Adrenal gland (tissue), 19 donors: ENCODE data around the gene PIGA. TPM values are rescaled to one million over a fixed set of nuclear protein-coding genes. Genes with fewer than 3 reads are reported as not detected.
A peak's percentile ranks its signal among the peaks of the same experiment; 100 is the strongest.

ENCODE experiments used
- DNase-seq, 7 donors: peaks; one replicate each; pipeline ENCODE4 v3.0.0-alpha.2; 2019 to 2020
- H3K27ac ChIP-seq, 5 donors: fragments of 200-600 bp; sonication (generic) in 4 of 5; 1 replicate in 3 of 5; 2 replicates in 2 of 5; pipeline versions ENCODE4 v1.5.1 to v1.8.0; 2016 to 2020; ENCODE audit warnings: mild to moderate bottlenecking in 1 of 5
- H3K27me3 ChIP-seq: fragments of 200-600 bp; 2 replicates; pipeline ENCODE4 v1.8.0; 2021
- H3K36me3 ChIP-seq, 2 donors: fragments of 200-600 bp; replicated peaks in 1 of 2; 1 replicate in 1 of 2; 2 replicates in 1 of 2; pipeline versions ENCODE4 v1.5.1 to v1.8.0; 2018 to 2022
- H3K4me1 ChIP-seq, 2 donors: fragments of 200-600 bp; replicated peaks in 1 of 2; 1 replicate in 1 of 2; 2 replicates in 1 of 2; pipeline versions ENCODE4 v1.5.1 to v1.8.0; 2018 to 2021
- H3K4me3 ChIP-seq, 4 donors: fragments of 200-600 bp; sonication (generic) in 3 of 4; one replicate each; pipeline ENCODE4 v1.5.1; 2016 to 2018
- H3K9me3 ChIP-seq, 3 donors: fragments of 200-600 bp; sonication (generic) in 1 of 3; replicated peaks in 1 of 3; 1 replicate in 2 of 3; 2 replicates in 1 of 3; pipeline versions ENCODE4 v1.5.1 to v1.8.0; 2016 to 2021
- CTCF ChIP-seq, 6 experiments: fragments of 450-650 bp in 4 of 6; fragments of 200-600 bp in 2 of 6; sonication (generic) in 1 of 6; IDR thresholded peaks; 1 replicate in 5 of 6; 2 replicates in 1 of 6; pipeline versions ENCODE4 v1.5.1 to v1.8.0; 2016 to 2021; ENCODE audit warnings: antibody characterized with exemption in 6 of 6, mild to moderate bottlenecking in 2 of 6, moderate library complexity in 1 of 6
- POLR2A ChIP-seq, 2 donors: fragments of 450-650 bp; IDR thresholded peaks; one replicate each; pipeline ENCODE4 v1.6.1; 2017; ENCODE audit warnings: antibody characterized with exemption in 2 of 2, mild to moderate bottlenecking in 2 of 2, moderate library complexity in 1 of 2
- WGBS, 4 donors: extraction: QIAGEN DNeasy Blood & Tissue Kit in 2 of 4; methylation state at CpG; one replicate each; pipeline versions ENCODE4 v1.1.5 to v1.1.7; 2013 to 2017; 5-methylcytosine and 5-hydroxymethylcytosine counted together
- intact Hi-C, 2 donors: fragments of 100-400 bp; cut with DNase I; formaldehyde crosslinking; loops; one replicate each; pipeline versions ENCODE4 v1.14.1 to v1.15.0; 2022 to 2023
- long read RNA-seq, 10 donors: library from polyadenylated mRNA in 3 of 10; unstranded in 2 of 10; stranded (forward) in 1 of 10; transcript quantifications; one replicate each; pipeline ENCODE4 v2.0.0 and lab custom pipeline, GENCODE V29; 2021 to 2026
- polyA plus RNA-seq, 3 donors: library from polyadenylated mRNA; stranded (reverse); fragments of 200-250 nt in 2 of 3; fragments of 350-450 nt in 1 of 3; fragmentation: Illumina TruSeq in 1 of 3; extraction: RNeasy Lipid Tissue Mini Kit (QIAGEN cat#74804) in 1 of 3; gene quantifications; one replicate each; pipeline ENCODE4 v1.2.3, GENCODE V29; 2013 to 2014
- total RNA-seq, 9 donors: library from RNA; depleted of rRNA in 4 of 9; stranded (reverse); fragments of >200 nt in 4 of 9; fragments of 120-200 nt in 1 of 9; fragmentation: NEBNext Ultra II Directional in 1 of 9; extraction: Animal tissue kit (Norgen Biotek cat#: 25700) in 1 of 9; gene quantifications; one replicate each; pipeline versions ENCODE4 v1.1.0 to v1.2.4, GENCODE V29; 2013 to 2023
- donor health status: healthy with polysubstance abuse.
- donor health status: Bipolar disorder and iron deficiency.
- donor health status: DM: yes; HTN: yes; CAD: no.
- donor health status: DM: no; HTN: no; CAD: no.
- donor health status: DM: no; HTN: no; CAD: no.
- donor health status: DM: yes; HTN: yes; CAD: no.

The PIGA gene
- 1 to 10 TPM; 1.1 to 8.8 (median 6.1) TPM for total RNA-seq
- 1 to 10 TPM; 4.2 to 5.7 (median 5.2) TPM for polyA plus RNA-seq
- long read RNA-seq, donor 1, partial matches to known transcripts: 0 of 2 reads
- long read RNA-seq, donor 1, other reads (novel, unspliced or antisense): 0 of 2 reads
- long read RNA-seq, donor 2: 0 reads
- long read RNA-seq, donor 3, partial matches to known transcripts: 0 of 2 reads
- long read RNA-seq, donor 3, other reads (novel, unspliced or antisense): 0 of 2 reads
- long read RNA-seq, donor 4: 0 reads
- long read RNA-seq, donor 5, partial matches to known transcripts: 0 of 1 reads
- long read RNA-seq, donor 5, other reads (novel, unspliced or antisense): 0 of 1 reads
- long read RNA-seq, donor 6, partial matches to known transcripts: 0 of 1 reads
- long read RNA-seq, donor 6, other reads (novel, unspliced or antisense): 1 of 1 reads
- long read RNA-seq, donor 7: 0 reads
- long read RNA-seq, donor 8, partial matches to known transcripts: 0 of 3 reads
- long read RNA-seq, donor 8, other reads (novel, unspliced or antisense): 0 of 3 reads
- long read RNA-seq, donor 9, partial matches to known transcripts: 0 of 1 reads
- long read RNA-seq, donor 9, other reads (novel, unspliced or antisense): 0 of 1 reads
- long read RNA-seq, donor 10, partial matches to known transcripts: 0 of 1 reads
- long read RNA-seq, donor 10, other reads (novel, unspliced or antisense): 0 of 1 reads

DNA sequence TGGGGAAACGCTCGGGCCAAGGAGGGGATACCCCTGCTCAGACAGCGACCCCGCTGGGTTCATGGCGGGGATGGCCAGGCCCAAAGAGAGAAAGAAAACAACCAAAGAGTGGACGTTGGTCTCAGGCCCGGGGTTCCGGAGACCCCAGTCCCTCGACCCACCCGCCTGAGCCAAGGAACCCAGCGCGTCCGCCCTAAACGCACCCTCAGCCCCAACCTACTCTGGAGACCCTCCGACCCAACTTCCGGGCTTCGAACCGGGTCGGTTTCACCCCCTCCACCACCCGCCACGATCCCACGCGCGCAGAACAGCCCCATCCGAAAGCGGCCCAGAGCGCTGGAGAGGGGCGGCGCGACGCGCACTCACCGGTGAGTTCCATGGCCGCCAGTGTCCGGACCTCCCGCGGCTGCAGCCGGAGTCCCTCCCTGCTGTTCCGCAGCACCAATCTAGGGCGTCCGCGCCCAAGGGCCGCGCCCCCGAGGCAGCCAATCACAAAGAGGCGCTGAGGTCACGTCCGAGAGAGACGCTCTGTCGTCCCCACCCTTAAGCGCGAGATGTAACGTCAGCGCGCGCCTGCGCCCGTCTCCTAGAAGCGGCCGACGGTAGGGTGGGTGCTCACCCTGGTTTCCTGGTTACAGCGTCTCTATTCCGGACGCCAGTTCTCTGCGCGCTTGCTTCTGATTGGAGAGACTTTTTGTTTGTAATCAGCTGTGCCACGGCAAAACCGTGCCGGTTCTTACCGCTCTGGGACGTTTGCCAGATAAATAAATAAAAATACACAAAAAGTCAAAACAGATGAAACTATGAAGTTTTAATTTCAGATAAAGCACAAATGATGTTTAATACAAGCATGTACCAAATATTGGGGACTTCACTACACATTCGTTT is at the start of gene PIGA:
Gene PIGA, minus strand, starts transcription at position 389 of the 888 bp plus-strand sequence. CDS start 3,593 bp downstream, outside the sequence.
- Histone ChIP-seq H3K4me3 (peak within 1 kb of the TSS in 3 of 4 donors; percentile 42 to 73 (median 52)), H3K9me3 (no peaks in the 10 kb centered on the region), H3K4me1 (no peaks in the 10 kb centered on the region), H3K27me3 (no peaks in the 10 kb centered on the region), H3K36me3 (peaks cover 0 to 8% of the 10 kb centered on the region in 2 donors), H3K27ac (peak within 1 kb of the TSS in 4 of 5 donors; percentile 69 to 92 (median 76))
- intact Hi-C loops: no loop called here
- TF ChIP-seq CTCF (IDR thresholded peaks at IDR 0.05): no peak
- TF ChIP-seq POLR2A (IDR thresholded peaks at IDR 0.05): peak; percentile 83 to 92
- peak; percentile 94 to 98 (median 96) for DNase-seq
- 0 to 31% (median 12%) methylated on average over 14 to 72 of the region's 72 CpGs for WGBS, 4 donors

- DNase-seq: peak in 4 of 7 donors; percentile 21 to 52 (median 44)
- intact Hi-C loops: no loop called here
- no peaks in the 10 kb centered on the region for H3K36me3 ChIP-seq
- H3K4me1 ChIP-seq: no peaks in the 10 kb centered on the region
- H3K27me3 ChIP-seq: no peaks in the 10 kb centered on the region
- 24 to 40% (median 38%) methylated on average over 2 of the region's 2 CpGs; no CpG with 5 or more reads in 1 of the 4 donors for WGBS, 4 donors
- no peak within 1 kb of the TSS for H3K27ac ChIP-seq
- no peak for TF ChIP-seq CTCF (IDR thresholded peaks at IDR 0.05)
- no peak for TF ChIP-seq POLR2A (IDR thresholded peaks at IDR 0.05)
- no peaks in the 10 kb centered on the region for H3K9me3 ChIP-seq
- no peak within 1 kb of the TSS for H3K4me3 ChIP-seq
Measured at GRCh38 chrX:15384304-15384703, 49.0 kb upstream of the PIGA start, which contains the start of gene VEGFD. TSS of gene VEGFD (minus strand) at chrX:15384413. CDS start at chrX:15383946, 467 bp downstream.

GRCh38 chrX:15382813-15383212 is 47.5 kb upstream of the PIGA start:
- intact Hi-C loops: no loop called here

More at GRCh38 chrX:15382813-15383212, 47.5 kb upstream of the PIGA start:
- Histone ChIP-seq H3K27ac (no peak overlapping the region), H3K4me1 (no peaks in the 10 kb centered on the region), H3K27me3 (no peaks in the 10 kb centered on the region), H3K36me3 (no peaks in the 10 kb centered on the region), H3K9me3 (no peaks in the 10 kb centered on the region), H3K4me3 (no peak overlapping the region)
- 54 to 82% (median 68%) methylated on average over 8 of the region's 8 CpGs for WGBS, 4 donors
- TF ChIP-seq CTCF (IDR thresholded peaks at IDR 0.05) (peak in 2 of 6 experiments; percentile 14 to 17), POLR2A (IDR thresholded peaks at IDR 0.05) (no peak)
- DNase-seq: no peak
